Embryonic facial prominence (tissue), 1 donor: ENCODE data around the gene ADAMTS17.

ENCODE experiments used
- DNase-seq: peaks from one replicate; pipeline ENCODE4 v3.0.0-alpha.2; 2016; ENCODE audit errors: extremely low spot score

Gene ADAMTS17

DNA sequence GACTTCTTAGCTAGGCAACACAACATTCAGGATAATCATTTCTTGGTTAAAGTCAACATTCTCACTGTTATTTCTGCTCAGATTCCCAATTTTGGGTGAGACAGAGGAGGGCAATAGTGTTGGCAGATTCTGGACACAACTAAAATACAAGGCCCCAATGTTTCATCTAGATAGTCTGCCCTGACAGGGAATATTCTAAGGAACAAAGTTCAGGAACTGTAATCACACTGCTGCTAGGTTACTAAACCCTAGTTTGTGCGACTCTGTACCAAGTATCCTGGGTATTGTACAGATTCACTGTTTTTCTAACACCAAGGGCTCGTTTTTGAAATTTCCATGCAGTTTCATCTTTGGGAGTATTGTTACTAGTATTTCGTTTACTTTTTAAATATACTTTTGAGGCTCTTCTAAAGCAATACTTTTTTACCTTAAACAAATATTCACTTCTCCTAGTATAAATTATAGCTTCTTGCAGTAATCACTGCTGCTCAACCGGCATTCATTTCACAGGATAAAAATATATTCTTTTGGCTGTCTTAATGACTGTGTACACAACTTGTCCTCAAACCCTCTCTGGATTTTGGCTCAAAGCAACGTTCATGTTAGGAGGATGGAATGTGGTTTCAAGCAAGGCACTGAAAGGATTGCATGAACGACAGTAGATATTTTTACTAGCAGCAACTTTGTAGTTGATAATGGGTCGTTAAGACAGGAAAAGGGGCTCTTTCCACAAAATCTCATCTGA lies 167.4 kb downstream of the ADAMTS17 start:
- no peak for DNase-seq

DNA sequence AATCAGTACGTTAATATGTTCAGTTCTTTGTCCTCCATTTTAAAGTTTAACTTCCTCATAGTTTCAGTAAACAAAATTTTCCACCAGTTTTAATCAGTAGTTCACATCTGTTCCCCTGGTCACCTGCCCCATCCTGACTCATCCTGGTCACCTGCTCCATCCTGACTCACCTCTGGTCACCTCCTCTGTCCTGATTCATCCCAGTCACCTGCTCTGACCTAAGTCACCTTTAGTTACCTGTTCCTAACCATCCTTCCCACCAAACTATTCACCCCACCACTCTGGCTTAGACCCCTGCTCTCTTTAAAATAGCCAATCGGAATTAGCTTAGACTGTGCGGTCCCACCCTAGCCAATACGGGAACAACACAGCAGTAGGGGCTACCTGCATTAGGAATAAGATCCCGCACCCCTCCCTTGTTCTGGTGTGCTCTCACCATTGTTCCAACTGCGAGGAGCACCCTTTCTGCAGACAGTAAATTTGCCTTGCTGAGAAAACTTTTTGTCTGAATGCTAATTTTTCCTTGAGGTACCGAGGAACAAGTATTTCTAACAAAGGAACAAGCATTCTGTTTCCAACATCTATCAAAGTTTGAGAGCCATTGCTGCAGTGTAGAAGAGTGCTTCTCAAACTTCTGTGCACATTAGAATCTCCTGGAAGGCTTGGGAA lies 169.3 kb downstream of the ADAMTS17 start:
- no peak for DNase-seq

DNA sequence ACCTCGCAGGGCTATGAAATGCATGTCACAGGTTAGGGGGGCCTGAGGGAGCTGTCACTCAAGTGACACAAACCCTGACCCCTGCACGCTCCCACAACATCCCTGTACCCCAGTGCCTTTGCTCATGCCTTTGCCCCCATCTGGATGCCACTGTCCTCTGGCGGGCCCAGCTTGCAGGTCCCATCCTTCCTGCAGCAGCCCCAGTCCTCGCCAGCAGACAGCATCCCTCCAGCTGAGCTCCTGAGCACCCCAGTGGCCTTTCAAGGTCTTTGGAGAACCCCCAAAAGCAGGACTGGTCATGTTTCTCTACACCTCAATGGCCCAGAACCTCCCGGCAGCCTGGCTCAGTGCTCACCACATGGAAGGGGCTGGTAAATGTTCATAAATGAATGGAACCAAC lies 170.4 kb downstream of the ADAMTS17 start:
- no peak for DNase-seq

DNA sequence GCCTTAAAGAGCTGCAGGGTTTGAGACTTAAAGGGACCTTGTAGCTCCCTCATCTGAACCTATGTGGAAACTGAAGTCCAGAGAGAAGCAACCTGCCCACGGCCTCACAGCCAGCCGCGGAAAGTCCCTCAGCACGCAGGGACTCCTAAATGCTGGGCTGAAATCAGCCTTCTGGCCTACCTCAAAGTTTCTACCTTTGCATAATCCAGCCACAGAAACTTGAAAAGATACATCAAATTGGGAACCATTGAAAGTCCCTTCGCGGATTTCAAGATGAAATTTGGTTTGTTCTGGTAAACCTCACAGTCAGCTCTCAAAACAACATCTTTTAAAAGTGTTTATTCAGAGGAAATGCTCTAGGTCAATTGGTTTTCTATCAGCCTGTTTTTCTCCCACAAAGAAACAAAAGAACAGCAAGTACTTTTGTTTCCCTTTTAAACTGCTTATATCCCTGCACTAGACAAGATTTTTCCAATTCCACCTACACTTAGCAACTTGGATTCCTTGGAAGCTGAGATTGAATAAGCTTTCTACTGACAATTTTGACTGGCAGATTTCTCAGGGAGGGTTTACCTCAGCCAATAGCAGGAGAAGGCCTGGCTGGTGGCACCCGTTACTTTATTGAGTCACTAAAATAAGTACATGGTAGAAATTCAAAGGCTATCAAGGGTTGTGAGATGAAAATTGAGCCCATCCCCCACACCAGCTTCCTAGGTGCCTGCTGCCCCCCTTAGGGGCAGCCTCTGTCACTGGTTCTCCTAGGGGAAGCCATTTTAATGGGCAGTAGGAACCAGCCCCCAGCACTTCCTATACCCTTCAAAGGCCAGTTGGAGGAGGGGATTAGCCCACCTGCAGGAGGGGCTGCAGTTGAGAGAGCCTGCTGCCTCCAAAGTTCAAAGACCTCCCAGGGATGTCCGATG lies 171.2 kb downstream of the ADAMTS17 start:
- no peak for DNase-seq

DNA sequence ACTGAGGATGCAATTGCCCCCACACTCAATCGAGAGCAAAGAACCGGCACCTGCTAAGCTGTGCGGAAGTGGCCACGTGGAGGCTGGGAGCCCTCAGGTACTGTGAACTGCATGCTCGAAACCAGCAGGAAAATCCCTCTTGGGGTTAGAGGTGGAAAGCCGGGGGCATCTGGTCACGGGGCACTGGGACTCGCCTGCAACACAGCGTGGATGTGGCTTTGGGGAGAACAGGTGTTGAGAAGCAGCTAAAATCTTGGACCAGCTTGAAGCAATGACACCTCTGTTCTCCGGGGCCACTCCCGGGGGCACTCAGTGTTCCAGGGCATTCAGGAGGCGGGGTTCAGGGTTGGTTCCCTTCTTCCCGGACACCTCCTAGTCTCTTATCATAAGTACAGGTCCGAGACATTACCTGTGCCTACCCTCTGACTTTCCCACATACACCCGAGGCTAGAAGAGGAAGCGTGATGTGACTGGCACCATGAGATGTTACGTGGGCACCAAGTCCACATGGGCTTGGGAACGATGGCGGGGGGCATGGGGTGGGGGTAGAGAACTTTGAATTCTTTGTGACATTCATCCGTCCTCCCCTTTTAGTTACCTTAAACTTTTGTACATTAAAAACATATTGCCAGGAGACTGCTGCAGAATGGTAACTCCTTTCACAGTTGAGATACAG lies 172.0 kb downstream of the ADAMTS17 start:
- DNase-seq: no peak

DNA sequence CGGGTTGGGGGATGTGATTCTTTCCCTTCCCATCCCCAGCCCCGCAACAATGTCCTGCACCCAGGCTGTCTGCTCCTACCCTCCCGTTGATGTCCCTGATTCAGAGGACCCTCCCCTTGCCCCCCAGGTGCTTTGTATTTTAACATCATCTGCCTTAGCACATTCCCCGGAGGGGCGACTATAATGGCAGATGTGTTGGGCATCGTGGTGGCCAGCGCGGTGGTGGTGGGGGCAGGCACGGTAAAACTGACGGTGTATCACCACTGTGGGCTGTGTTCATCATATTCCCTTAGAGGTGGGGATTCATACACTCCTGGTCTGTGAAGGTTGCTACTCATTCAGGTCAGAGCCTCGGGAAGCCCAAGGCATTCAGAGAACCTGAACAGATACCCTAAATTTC lies 173.0 kb downstream of the ADAMTS17 start:
- DNase-seq: no peak

DNA sequence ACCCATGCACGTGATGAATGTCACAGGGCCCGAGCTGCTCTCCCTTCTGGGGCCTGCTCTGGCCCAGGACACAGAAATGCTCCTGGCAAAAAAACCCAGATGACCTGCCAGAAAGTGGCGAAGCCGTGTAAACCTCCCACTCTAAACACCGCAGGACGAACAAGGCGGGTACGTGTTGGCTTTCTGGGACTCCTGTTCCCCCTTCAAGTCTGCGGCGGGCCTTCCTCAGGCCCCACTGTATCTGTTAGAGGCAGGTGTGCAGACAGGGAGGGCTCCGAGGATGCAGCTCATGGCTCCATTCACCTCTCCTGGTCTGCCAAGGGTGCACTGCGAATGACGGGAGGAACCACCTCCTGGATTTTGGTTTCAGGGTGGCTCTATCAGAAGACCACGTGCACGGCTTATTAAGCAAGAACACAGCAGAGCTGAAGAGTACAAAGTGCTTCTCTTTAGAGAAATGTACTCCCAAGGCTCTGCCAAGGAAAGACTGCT lies 173.8 kb downstream of the ADAMTS17 start:
- no peak for DNase-seq

DNA sequence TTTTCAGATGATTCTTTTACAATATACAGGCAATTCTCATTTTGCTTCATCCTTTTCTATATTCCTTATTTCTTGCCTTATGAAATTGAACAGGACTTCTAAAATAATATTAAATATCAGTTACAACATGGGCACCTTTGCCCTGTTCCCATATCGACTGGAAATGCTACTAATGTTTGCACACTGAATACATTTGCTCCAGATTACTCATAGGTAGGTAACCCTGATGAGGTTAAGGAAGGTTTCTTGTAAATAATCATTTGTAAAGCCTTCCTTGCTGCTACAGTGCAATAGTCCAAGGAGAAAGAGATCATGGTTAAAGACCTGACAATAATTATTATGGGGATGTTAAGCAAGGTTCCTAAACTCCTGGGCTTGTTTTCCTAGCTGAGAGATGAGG lies 175.5 kb downstream of the ADAMTS17 start:
- no peak for DNase-seq

DNA sequence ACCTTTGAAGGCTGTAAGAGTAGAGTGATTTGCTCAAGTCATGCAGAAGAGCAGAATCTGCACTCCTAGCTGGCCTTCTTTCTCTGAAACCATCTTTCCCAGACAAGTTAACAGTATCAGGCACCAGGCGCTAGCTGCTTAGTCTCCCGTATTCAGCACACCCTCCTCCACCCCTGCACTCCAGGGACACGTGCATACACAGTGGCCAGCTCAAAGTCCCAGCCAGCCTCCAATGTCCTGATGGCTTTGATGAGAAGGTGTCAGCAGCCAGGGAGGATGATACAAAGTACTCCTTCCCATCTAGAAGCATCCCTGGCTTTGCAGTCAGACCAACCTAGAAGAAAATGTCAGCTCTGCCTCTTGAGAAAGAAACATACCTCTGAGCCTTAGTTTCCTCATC lies 177.8 kb downstream of the ADAMTS17 start:
- DNase-seq: no peak

DNA sequence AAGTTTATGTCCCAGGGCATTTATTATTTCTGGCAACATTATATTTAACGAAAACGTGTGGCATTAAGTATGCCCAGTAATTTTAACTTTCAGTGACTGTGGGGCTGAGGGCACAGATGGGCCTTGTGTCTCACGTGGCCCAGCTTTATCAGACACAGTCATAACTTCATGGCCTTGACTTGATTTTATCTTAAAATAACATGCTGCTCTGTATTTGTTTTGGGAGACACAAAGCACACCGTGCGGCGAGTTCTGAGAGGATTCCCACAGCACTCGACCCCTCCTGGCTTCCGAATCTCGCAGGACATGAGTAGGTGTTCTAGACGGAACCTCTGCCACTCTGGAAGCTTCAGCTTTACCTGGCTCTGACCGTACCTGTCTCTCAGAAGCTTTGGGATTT lies 180.8 kb downstream of the ADAMTS17 start:
- DNase-seq: no peak

DNA sequence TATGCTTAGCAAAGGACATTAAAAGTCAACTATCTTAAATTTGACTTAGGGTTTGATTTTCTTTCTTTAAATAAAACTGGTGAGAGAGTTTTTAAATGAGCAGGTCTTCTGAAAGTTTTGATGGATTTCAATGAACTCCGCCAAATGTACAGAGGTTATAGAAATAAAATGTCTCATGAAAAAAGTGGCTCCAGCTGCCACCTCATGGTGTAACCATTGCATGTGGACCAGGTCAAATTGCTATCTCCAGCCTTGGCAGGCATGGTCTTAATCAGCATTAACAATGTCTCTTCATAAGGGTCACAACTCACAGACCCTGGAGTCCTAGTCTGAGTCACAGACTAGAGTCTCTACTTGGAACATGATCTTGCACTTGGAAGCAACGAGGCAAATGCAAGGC lies 182.3 kb downstream of the ADAMTS17 start:
- DNase-seq: no peak

DNA sequence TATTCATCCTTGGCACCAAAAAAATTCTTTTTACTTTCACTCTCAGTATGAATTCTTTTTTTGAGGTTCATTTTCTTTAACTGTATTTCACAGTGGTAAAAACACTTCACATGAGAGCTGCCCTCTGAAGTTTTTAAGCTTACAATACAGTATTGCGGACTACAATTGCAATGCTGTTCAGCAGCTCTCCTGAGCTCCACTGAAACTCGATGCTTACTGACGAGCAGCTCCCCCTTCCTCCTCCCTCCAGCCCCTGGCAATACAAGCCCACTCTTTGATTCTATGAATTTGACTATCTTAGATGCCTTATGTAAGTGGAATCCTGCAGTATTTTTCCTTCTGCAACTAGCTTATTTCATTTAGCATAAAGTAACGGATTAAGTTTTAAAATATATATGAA lies 183.4 kb downstream of the ADAMTS17 start:
- no peak for DNase-seq

DNA sequence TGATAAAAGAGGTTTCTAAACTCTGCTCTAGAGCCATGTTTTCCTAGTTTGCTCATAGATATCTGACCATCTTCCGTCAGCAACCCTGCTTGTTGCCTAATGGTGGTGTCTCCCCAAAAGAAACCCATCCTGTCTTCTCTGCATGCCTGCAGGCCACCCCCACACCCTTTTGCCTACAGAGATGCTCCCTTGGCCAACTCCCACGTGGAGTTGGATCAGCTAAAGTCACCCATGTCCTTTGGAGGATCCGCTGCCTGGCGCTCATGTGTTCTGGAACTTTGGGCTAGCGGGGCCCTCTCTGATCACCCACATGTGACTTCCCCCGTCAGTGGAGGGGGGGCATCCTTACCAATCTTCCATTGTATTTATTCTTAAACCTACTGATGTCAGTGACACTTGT lies 185.6 kb downstream of the ADAMTS17 start:
- no peak for DNase-seq

DNA sequence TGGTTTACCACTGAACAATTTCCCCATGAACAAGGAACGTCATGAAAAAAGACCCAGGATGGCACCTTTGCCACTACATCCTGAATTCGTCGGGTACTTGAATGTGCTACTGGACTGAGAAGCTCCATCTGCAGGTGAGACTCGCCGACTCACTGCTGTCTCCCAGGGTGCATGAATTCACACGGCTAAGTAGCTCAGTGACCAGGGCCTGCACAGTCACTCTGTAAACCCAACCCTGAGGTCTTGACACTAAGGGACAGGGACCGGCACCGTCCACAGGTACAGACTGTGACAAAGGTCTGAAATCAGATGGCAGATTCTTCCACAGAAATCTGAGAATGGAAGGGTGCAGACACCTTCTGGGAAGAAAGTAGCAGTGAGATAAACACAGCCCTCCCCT lies 187.4 kb downstream of the ADAMTS17 start:
- no peak for DNase-seq

DNA sequence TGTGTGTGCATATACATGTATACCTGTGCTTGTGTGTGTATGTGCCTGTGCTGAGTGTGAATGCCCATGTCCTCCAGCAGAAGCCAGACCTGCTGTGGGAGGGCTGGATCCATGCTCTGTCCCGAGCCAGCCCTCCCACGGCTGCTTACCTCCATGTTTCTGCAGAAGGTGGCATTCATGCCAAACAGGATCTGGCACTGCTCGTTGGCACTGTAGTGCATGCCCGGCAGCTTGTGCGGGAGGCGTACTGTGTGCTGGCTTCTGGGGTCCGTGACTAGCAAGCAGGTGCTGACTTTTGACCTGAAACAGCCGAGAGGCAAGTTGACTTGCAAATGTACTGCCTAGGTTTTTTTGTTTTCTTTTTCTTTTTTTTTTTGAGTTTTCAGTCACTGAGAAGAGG lies 189.3 kb downstream of the ADAMTS17 start:
- DNase-seq: no peak

DNA sequence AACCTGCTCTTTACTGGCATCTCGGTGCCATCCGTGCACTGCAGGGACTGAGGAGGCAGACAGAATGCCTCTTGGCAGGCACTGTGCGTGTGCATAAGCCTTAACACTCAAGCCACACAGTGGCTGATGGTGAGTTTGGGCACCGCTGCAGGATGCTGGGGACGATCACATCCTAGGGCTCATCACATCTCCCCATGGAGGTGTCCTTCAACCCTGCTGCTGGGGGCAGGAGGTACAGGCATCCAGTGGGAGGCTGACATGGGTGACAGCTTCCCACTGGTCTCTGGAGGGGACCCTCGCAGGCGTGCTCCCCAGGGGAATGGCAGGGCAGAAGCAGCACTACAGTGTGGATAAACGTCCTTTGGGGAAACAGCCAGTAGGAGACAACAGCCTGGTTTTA lies 190.9 kb downstream of the ADAMTS17 start:
- DNase-seq: no peak

DNA sequence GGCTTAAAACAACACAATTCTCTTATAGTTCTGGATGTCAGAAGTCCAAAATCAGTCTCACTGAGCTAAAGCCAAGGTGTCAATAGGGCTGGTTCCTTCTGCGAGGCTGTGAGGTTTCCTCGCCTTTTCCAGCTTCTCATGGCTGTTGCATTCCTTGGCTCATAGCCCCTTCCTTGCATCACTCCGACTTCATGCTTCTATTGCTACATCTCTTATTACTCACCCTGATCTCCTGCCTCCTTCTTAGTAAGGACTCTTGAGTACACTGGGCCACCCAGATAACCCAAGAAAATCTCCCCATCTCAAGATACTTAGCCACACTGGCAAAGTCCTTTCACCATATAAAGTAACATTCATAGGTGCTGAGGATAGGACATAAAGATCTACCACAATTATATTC lies 193.9 kb downstream of the ADAMTS17 start:
- no peak for DNase-seq

DNA sequence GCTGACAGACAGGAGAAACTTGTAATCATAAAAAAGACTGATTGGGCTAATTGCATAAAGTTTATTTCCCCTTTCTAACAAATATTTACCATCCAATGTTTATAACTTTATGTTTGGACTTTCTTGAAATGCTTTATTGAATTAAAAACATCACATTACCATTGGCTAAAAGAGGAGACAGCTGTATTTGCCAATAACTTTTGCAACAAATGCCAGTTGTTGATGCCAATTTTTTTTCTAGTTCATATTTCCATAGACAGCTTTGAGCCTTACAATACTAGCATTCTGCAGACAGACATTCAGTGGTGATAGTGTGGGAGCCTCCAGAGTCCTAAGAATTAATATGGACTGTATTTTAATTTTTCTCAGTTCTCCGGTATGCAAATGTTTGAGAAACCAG lies 198.4 kb downstream of the ADAMTS17 start:
- DNase-seq: no peak

DNA sequence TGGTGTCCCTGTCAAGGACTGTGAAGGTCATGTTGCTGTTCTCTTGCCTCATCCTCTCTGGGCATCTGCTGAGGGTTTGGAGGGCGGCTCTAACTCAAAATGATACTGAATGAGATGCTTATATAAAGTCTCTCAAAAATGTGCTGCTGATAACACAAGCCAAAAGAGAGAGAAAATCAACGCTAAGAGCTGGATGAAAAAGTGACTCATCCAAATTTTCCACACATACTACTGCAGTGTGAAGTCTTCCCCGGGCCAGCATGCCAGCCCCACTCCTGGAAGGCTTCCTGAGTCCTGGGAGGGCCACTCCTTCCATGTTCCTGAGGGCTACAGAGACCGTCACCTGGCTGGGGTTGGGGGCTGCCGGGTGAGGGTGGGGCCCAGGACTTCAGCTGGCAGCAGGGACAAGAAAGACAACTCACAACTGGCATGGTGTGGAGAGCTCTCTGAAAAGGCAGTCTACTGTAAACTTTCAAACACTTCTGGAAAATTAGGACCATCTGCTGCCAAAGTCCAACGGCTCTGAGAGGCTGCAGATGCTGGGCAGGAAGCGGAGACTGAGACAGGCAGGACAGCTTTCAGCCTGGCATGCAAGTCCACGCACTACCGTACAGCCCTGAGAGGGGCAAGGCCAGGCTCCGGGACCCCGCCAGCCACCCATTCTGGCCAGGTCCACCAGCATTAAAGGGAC lies 200.3 kb downstream of the ADAMTS17 start:
- DNase-seq: no peak

DNA sequence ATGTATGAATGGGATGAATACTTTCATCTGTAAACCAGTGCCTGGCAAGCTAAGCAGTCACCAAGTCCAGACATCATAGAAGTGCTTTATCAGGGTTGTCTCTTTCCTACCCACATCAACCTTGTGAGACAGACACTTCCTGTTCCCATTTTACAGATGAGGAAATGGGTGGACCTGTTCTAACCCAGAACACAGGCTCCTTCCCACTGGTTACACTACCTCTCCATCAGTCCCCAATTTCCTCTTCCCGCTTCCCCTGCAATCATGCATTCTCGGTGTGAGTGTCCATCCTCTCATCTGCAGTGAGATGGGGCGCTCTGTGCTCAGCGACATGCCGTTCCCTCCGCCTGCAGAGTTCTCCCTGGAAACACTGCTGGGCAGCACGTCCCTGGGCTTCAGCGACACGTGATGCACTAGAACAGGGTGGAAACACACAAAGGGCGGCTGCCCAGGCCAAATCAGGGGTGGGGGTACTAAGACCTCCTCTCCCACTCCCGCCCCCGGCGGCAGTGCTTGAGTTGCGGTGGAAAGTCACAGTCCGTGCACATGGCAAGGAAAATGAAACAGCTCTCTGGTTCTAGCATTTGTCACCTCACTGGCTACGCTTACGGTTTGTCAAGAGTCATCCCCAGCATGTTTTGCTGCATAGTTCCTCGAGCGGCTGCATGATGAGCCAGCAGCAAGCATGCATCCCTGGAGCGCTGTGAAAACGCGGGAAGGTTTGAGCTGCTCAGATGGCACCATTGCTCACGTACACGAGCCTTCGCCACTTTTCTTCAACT lies 201.1 kb downstream of the ADAMTS17 start:
- no peak for DNase-seq
